Lung (tissue), 12 donors: ENCODE data around the gene FZD2. TPM values are rescaled to one million over a fixed set of nuclear protein-coding genes. Genes with fewer than 3 reads are reported as not detected.
A peak's percentile ranks its signal among the peaks of the same experiment; 100 is the strongest.

Experiments
- ATAC-seq: fragments of 200-7000 bp; cut with Tn5 transposase; one replicate; pipeline ENCODE4 v1.9.1; 2020; ENCODE audit warnings: moderate number of reproducible peaks; ENCODE audit not compliant: insufficient read depth, low FRiP score
- DNase-seq, 3 donors: peaks; one replicate each; pipeline ENCODE4 v3.0.0-alpha.2; 2013 to 2017
- H3K27ac ChIP-seq, 2 donors: one replicate each; pipeline ENCODE4 v1.5.1; 2013; ENCODE audit warnings: mild to moderate bottlenecking in 2 of 2, moderate library complexity in 2 of 2, control low read depth in 1 of 2, inconsistent platforms in 1 of 2, low read depth in 1 of 2, low read length in 1 of 2
- H3K27me3 ChIP-seq, 3 donors: one replicate each; pipeline ENCODE4 v1.5.1; 2013; ENCODE audit warnings: low read length in 2 of 3; ENCODE audit not compliant: control insufficient read depth in 3 of 3, insufficient read depth in 3 of 3
- H3K36me3 ChIP-seq, 4 donors: one replicate each; pipeline ENCODE4 v1.5.1; 2013; ENCODE audit warnings: low read length in 4 of 4, mild to moderate bottlenecking in 1 of 4, moderate library complexity in 1 of 4; ENCODE audit not compliant: control insufficient read depth in 4 of 4, insufficient read depth in 4 of 4
- H3K4me1 ChIP-seq, 5 donors: one replicate each; pipeline ENCODE4 v1.5.1; 2013; ENCODE audit warnings: low read length in 5 of 5, mild to moderate bottlenecking in 2 of 5, moderate library complexity in 1 of 5; ENCODE audit not compliant: control insufficient read depth in 5 of 5, insufficient read depth in 5 of 5
- H3K4me3 ChIP-seq: one replicate; pipeline ENCODE4 v1.5.1; 2013; ENCODE audit warnings: mild to moderate bottlenecking, control low read depth, moderate library complexity
- H3K9ac ChIP-seq, 2 donors: one replicate each; pipeline ENCODE4 v1.5.1; 2013; ENCODE audit warnings: low read length in 2 of 2, control low read depth in 1 of 2; ENCODE audit not compliant: insufficient read depth in 1 of 2
- H3K9me3 ChIP-seq, 4 donors: one replicate each; pipeline ENCODE4 v1.5.1; 2013; ENCODE audit warnings: low read length in 3 of 4, mild to moderate bottlenecking in 1 of 4, moderate library complexity in 1 of 4; ENCODE audit not compliant: control insufficient read depth in 4 of 4, insufficient read depth in 3 of 4
- CTCF ChIP-seq: IDR thresholded peaks from 2 replicates; pipeline ENCODE4 v1.5.1; 2012; ENCODE audit warnings: mild to moderate bottlenecking; ENCODE audit errors: control extremely low read depth, extremely low read depth
- WGBS, 2 donors: extraction: QIAGEN DNeasy Blood & Tissue Kit; methylation state at CpG; one replicate each; pipeline ENCODE4 v1.1.7; 2013; 5-methylcytosine and 5-hydroxymethylcytosine counted together
- polyA plus RNA-seq, 2 donors: library from polyadenylated mRNA; stranded (reverse); fragments of 200-250 nt; gene quantifications; one replicate each; pipeline ENCODE4 v1.2.1, GENCODE V29; 2013
- total RNA-seq, 2 donors: library from RNA; depleted of rRNA in 1 of 2; stranded (reverse); fragments of >200 nt in 1 of 2; gene quantifications; one replicate each; pipeline ENCODE4 v1.2.1, GENCODE V29; 2014 to 2021
- donor health status: control.
- donor health status: control.
- donor health status: Bipolar disorder and iron deficiency.
- donor health status: healthy.
- donor health status: DM: yes; HTN: yes; CAD: no.

FZD2 gene
- total and polyA plus RNA-seq, 4 donors, result 3.8 to 14.1 (median 6.9) TPM

- Histone ChIP-seq H3K9ac (no peak overlapping the region), H3K27ac (no peak overlapping the region), H3K4me1 (peaks cover 0 to 1% (median 0%) of the 10 kb centered on the region in 5 donors), H3K36me3 (no peaks in the 10 kb centered on the region), H3K4me3 (no peak overlapping the region), H3K27me3 (no peaks in the 10 kb centered on the region), H3K9me3 (no peaks in the 10 kb centered on the region)
- no peak for ATAC-seq
- DNase-seq, result no peak
- no peak for TF ChIP-seq CTCF
- WGBS, 2 donors, result 71 to 78% methylated on average over 4 of the region's 4 CpGs
Observed at GRCh38 chr17:44578947-44579346, 21.7 kb downstream of the FZD2 start.

GRCh38 chr17:44581868-44582267, 24.6 kb downstream of the FZD2 start:
- Histone ChIP-seq H3K4me1 (peaks cover 0 to 2% (median 0%) of the 10 kb centered on the region in 5 donors), H3K4me3 (no peak overlapping the region), H3K27ac (no peak overlapping the region), H3K9ac (no peak overlapping the region), H3K36me3 (no peaks in the 10 kb centered on the region), H3K27me3 (no peaks in the 10 kb centered on the region), H3K9me3 (no peaks in the 10 kb centered on the region)
- ATAC-seq (no peak), DNase-seq (no peak)
- 84 to 86% methylated on average over 11 of the region's 11 CpGs for WGBS, 2 donors
- no peak for TF ChIP-seq CTCF

- TF ChIP-seq CTCF, result no peak
- Histone ChIP-seq H3K27ac (no peak overlapping the region), H3K4me3 (no peak overlapping the region), H3K36me3 (no peaks in the 10 kb centered on the region), H3K9me3 (no peaks in the 10 kb centered on the region), H3K4me1 (peaks cover 0 to 4% (median 0%) of the 10 kb centered on the region in 5 donors), H3K27me3 (no peaks in the 10 kb centered on the region), H3K9ac (no peak overlapping the region)
- peak in 2 of 3 donors; percentile 39 to 57 for DNase-seq
- no peak for ATAC-seq
- 74 to 84% methylated on average over 13 of the region's 13 CpGs for WGBS, 2 donors
Observed at GRCh38 chr17:44584443-44584842, 27.2 kb downstream of the FZD2 start.

- Histone ChIP-seq H3K9ac (no peak overlapping the region), H3K4me1 (peaks cover 0 to 4% (median 0%) of the 10 kb centered on the region in 5 donors), H3K36me3 (no peaks in the 10 kb centered on the region), H3K27ac (no peak overlapping the region), H3K4me3 (no peak overlapping the region), H3K9me3 (no peaks in the 10 kb centered on the region), H3K27me3 (no peaks in the 10 kb centered on the region)
- TF ChIP-seq CTCF, result no peak
- DNase-seq, result no peak
- 69 to 84% methylated on average over 7 of the region's 7 CpGs for WGBS, 2 donors
- no peak for ATAC-seq
Observed at GRCh38 chr17:44585315-44585714, 28.0 kb downstream of the FZD2 start.
